ENCODE data around the gene ACCSL. TPM values are rescaled to one million over a fixed set of nuclear protein-coding genes. Genes with fewer than 3 reads are reported as not detected.

ACCSL gene
- total RNA-seq, 1 donor from 2014 or later: not detected

- DNase-seq (ENCODE audit: low spot score): no peak
- intact Hi-C loops (cut with DNase I): no loop called here
Measured at GRCh38 chr11:44046182-44046581, 1.6 kb upstream of the ACCSL start.

- intact Hi-C loops (cut with DNase I): no loop called here
Measured at GRCh38 chr11:44047298-44047697, 483 bp upstream of the ACCSL start.

GRCh38 chr11:44049832-44050231 lies 2.1 kb downstream of the ACCSL start:
- no peak for DNase-seq (ENCODE audit: low spot score)
- intact Hi-C loops (cut with DNase I): no loop called here

More at GRCh38 chr11:44047298-44047697, 483 bp upstream of the ACCSL start:
- no peak for DNase-seq (ENCODE audit: low spot score)

- intact Hi-C loops (cut with DNase I): no loop called here
- no peak for DNase-seq (ENCODE audit: low spot score)
Measured at GRCh38 chr11:44051171-44051570, 3.4 kb downstream of the ACCSL start.

GRCh38 chr11:44057340-44057739 lies 9.6 kb downstream of the ACCSL start:
- DNase-seq (ENCODE audit: low spot score): no peak
- intact Hi-C loops (cut with DNase I): no loop called here

GRCh38 chr11:44058275-44058674 lies 10.5 kb downstream of the ACCSL start:
- no peak for DNase-seq (ENCODE audit: low spot score)
- intact Hi-C loops (cut with DNase I): no loop called here

GRCh38 chr11:44065161-44065661 lies 17.4 kb downstream of the ACCSL start:
- no peak for DNase-seq (ENCODE audit: low spot score)

GRCh38 chr11:44065841-44066731 lies 18.3 kb downstream of the ACCSL start, which contains the start of gene ACCS:
Gene ACCS, plus strand, starts transcription at chr11:44066270. Its CDS starts 1,358 bp downstream, at chr11:44067628.
- peak; percentile 96 for DNase-seq (ENCODE audit: low spot score)
- intact Hi-C loops (cut with DNase I): no loop called here

More at GRCh38 chr11:44065161-44065661, 17.4 kb downstream of the ACCSL start:
- intact Hi-C loops (cut with DNase I): no loop called here

- intact Hi-C loops (cut with DNase I): no loop called here
- DNase-seq (ENCODE audit: low spot score): no peak
Measured at GRCh38 chr11:44066732-44067141, 19.0 kb downstream of the ACCSL start.

GRCh38 chr11:44067266-44067665 lies 19.5 kb downstream of the ACCSL start:
- no peak for DNase-seq (ENCODE audit: low spot score)
- intact Hi-C loops (cut with DNase I): no loop called here

GRCh38 chr11:44068180-44068579 lies 20.4 kb downstream of the ACCSL start:
- intact Hi-C loops (cut with DNase I): no loop called here
- no peak for DNase-seq (ENCODE audit: low spot score)

- DNase-seq (ENCODE audit: low spot score): no peak
- intact Hi-C loops (cut with DNase I): no loop called here
Measured at GRCh38 chr11:44071157-44071556, 23.4 kb downstream of the ACCSL start.

- intact Hi-C loops (cut with DNase I): no loop called here
- DNase-seq (ENCODE audit: low spot score): no peak
Measured at GRCh38 chr11:44072757-44073658, 25.2 kb downstream of the ACCSL start.

GRCh38 chr11:44078794-44079193 lies 31.0 kb downstream of the ACCSL start:
- intact Hi-C loops (cut with DNase I): no loop called here
- DNase-seq (ENCODE audit: low spot score): peak; percentile 39

- intact Hi-C loops (cut with DNase I): no loop called here
Measured at GRCh38 chr11:44079376-44079775, 31.6 kb downstream of the ACCSL start.

GRCh38 chr11:44080951-44081350 lies 33.2 kb downstream of the ACCSL start:
- intact Hi-C loops (cut with DNase I): no loop called here
- no peak for DNase-seq (ENCODE audit: low spot score)

More at GRCh38 chr11:44079376-44079775, 31.6 kb downstream of the ACCSL start:
- peak; percentile 57 for DNase-seq (ENCODE audit: low spot score)

GRCh38 chr11:44082645-44083044 lies 34.9 kb downstream of the ACCSL start:
- DNase-seq (ENCODE audit: low spot score): no peak
- intact Hi-C loops (cut with DNase I): no loop called here

- no peak for DNase-seq (ENCODE audit: low spot score)
- intact Hi-C loops (cut with DNase I): no loop called here
Measured at GRCh38 chr11:44083433-44083832, 35.7 kb downstream of the ACCSL start.

GRCh38 chr11:44083906-44084305 lies 36.1 kb downstream of the ACCSL start:
- no peak for DNase-seq (ENCODE audit: low spot score)

GRCh38 chr11:44085330-44085729 lies 37.5 kb downstream of the ACCSL start:
- intact Hi-C loops (cut with DNase I): no loop called here
- DNase-seq (ENCODE audit: low spot score): no peak

More at GRCh38 chr11:44083906-44084305, 36.1 kb downstream of the ACCSL start:
- intact Hi-C loops (cut with DNase I): no loop called here
